Vagina (tissue), 2 donors: Measurements from ENCODE around the gene C9orf78. TPM values are rescaled to one million over a fixed set of nuclear protein-coding genes. Genes with fewer than 3 reads are reported as not detected.

Experiments
- DNase-seq, 2 donors: peaks; one replicate each; pipeline ENCODE4 v3.0.0-alpha.2; 2017; ENCODE audit errors: extremely low spot score in 2 of 2
- H3K27ac ChIP-seq: fragments of 200-600 bp; sonication (generic); one replicate; pipeline ENCODE4 v1.5.1; 2019
- H3K27me3 ChIP-seq: fragments of 200-600 bp; sonication (generic); one replicate; pipeline ENCODE4 v1.5.1; 2019
- H3K36me3 ChIP-seq, 2 donors: fragments of 200-600 bp; sonication (generic); one replicate each; pipeline ENCODE4 v1.5.1; 2017 to 2019
- H3K4me1 ChIP-seq: fragments of 200-600 bp; sonication (generic); one replicate; pipeline ENCODE4 v1.5.1; 2019
- H3K4me3 ChIP-seq, 2 donors: fragments of 200-600 bp; sonication (generic); 1 replicate in 1 of 2; 2 replicates in 1 of 2; pipeline ENCODE4 v1.5.1; 2016 to 2019
- H3K9me3 ChIP-seq: fragments of 200-600 bp; sonication (generic); one replicate; pipeline ENCODE4 v1.5.1; 2019
- CTCF ChIP-seq, 3 experiments: fragments of 450-650 bp in 2 of 3; fragments of 200-600 bp in 1 of 3; sonication (generic) in 1 of 3; IDR thresholded peaks; one replicate each; pipeline ENCODE4 v1.5.1; 2017 to 2019; ENCODE audit warnings: antibody characterized with exemption in 3 of 3, mild to moderate bottlenecking in 2 of 3, moderate library complexity in 2 of 3
- POLR2A ChIP-seq, 2 donors: fragments of 450-650 bp; IDR thresholded peaks; one replicate each; pipeline ENCODE4 v1.6.1; 2017; ENCODE audit warnings: antibody characterized with exemption in 2 of 2, mild to moderate bottlenecking in 2 of 2, moderate library complexity in 2 of 2
- POLR2AphosphoS5 ChIP-seq, 2 donors: sonication (generic); formaldehyde crosslinking; IDR thresholded peaks; one replicate each; pipeline ENCODE4 v1.9.0; 2017; ENCODE audit warnings: antibody characterized with exemption in 2 of 2, mild to moderate bottlenecking in 2 of 2, low read depth in 1 of 2; ENCODE audit not compliant: insufficient read depth in 1 of 2
- intact Hi-C: fragments of 100-400 bp; cut with DNase I; formaldehyde crosslinking; loops from one replicate; pipeline ENCODE4 v1.15.1; 2023
- total RNA-seq: library from RNA; depleted of rRNA; stranded (reverse); fragments of >200 nt; gene quantifications from one replicate; pipeline ENCODE4 v1.2.3, GENCODE V29; 2016

The C9orf78 gene
- total RNA-seq, 1 donor from 2014 or later = 36.6 TPM

- Histone ChIP-seq H3K27me3 (no peaks in the 10 kb centered on the region), H3K9me3 (no peaks in the 10 kb centered on the region), H3K27ac (no peak overlapping the region), H3K36me3 (peaks cover 0 to 68% of the 10 kb centered on the region in 2 donors), H3K4me3 (no peak overlapping the region), H3K4me1 (no peaks in the 10 kb centered on the region)
- TF ChIP-seq POLR2A (IDR thresholded peaks at IDR 0.05) = no peak
- no peak for TF ChIP-seq CTCF (IDR thresholded peaks at IDR 0.05)
- TF ChIP-seq POLR2AphosphoS5 (IDR thresholded peaks at IDR 0.05; ENCODE audit: insufficient read depth in 1 of 2, low read depth in 1 of 2) = no peak
- no peak for DNase-seq
- intact Hi-C loops = no loop called here
Observed at GRCh38 chr9:129816501-129817435, 18.3 kb downstream of the C9orf78 start.

GRCh38 chr9:129815278-129815677, 19.8 kb downstream of the C9orf78 start:
- TF ChIP-seq CTCF (IDR thresholded peaks at IDR 0.05) (no peak), POLR2AphosphoS5 (IDR thresholded peaks at IDR 0.05; ENCODE audit: insufficient read depth in 1 of 2, low read depth in 1 of 2) (no peak), POLR2A (IDR thresholded peaks at IDR 0.05) (no peak)
- peaks cover 0 to 56% of the 10 kb centered on the region in 2 donors for H3K36me3 ChIP-seq
- no peak for DNase-seq
- no peaks in the 10 kb centered on the region for H3K27me3 ChIP-seq
- H3K27ac ChIP-seq = no peak overlapping the region
- H3K4me3 ChIP-seq = no peak overlapping the region
- intact Hi-C loops = no loop called here
- H3K9me3 ChIP-seq = no peaks in the 10 kb centered on the region
- no peaks in the 10 kb centered on the region for H3K4me1 ChIP-seq

- peaks cover 0 to 58% of the 10 kb centered on the region in 2 donors for H3K36me3 ChIP-seq
- TF ChIP-seq POLR2A (IDR thresholded peaks at IDR 0.05) (no peak), POLR2AphosphoS5 (IDR thresholded peaks at IDR 0.05; ENCODE audit: insufficient read depth in 1 of 2, low read depth in 1 of 2) (no peak), CTCF (IDR thresholded peaks at IDR 0.05) (no peak)
Observed at GRCh38 chr9:129814432-129815223, 20.4 kb downstream of the C9orf78 start.

GRCh38 chr9:129813661-129814060, 21.4 kb downstream of the C9orf78 start:
- Histone ChIP-seq H3K9me3 (no peaks in the 10 kb centered on the region), H3K4me1 (no peaks in the 10 kb centered on the region), H3K27ac (no peak overlapping the region), H3K36me3 (peaks cover 0 to 66% of the 10 kb centered on the region in 2 donors), H3K4me3 (no peak overlapping the region), H3K27me3 (no peaks in the 10 kb centered on the region)
- intact Hi-C loops = no loop called here
- DNase-seq = no peak
- TF ChIP-seq POLR2AphosphoS5 (IDR thresholded peaks at IDR 0.05; ENCODE audit: insufficient read depth in 1 of 2, low read depth in 1 of 2) = no peak
- no peak for TF ChIP-seq POLR2A (IDR thresholded peaks at IDR 0.05)
- no peak for TF ChIP-seq CTCF (IDR thresholded peaks at IDR 0.05)

More at GRCh38 chr9:129814432-129815223, 20.4 kb downstream of the C9orf78 start:
- Histone ChIP-seq H3K4me3 (no peak overlapping the region), H3K27me3 (no peaks in the 10 kb centered on the region), H3K4me1 (no peaks in the 10 kb centered on the region), H3K9me3 (no peaks in the 10 kb centered on the region), H3K27ac (no peak overlapping the region)
- DNase-seq = no peak
- intact Hi-C loops = no loop called here
